Measurements from ENCODE around the gene SPPL2A. TPM values are rescaled to one million over a fixed set of nuclear protein-coding genes. Genes with fewer than 3 reads are reported as not detected.

SPPL2A gene
- total and polyA plus RNA-seq, 10 of the 15 experiments (the other 5 are each of a cell fraction or from before 2014, with no cell fraction given), result 11.3 to 83.8 (median 44.0) TPM

DNA sequence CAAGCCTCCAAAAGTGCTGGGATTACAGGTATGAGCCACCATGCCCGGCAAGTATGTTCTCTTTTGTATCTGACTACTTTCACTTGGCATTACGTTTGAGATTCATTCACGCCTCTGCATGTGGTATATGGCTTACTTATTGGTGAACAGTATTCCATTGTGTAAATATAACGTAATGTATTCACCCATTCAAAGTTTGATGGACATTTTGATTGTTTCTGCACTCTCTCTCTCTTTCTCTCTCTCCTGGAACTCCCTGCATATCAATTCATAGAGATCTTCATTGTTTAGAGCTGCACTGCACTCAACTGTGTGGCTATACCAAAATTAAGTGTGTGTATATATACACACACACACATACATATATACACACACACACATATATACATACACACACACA, 30.4 kb downstream of the SPPL2A start (continued):
- TF ChIP-seq, protein P1, sequence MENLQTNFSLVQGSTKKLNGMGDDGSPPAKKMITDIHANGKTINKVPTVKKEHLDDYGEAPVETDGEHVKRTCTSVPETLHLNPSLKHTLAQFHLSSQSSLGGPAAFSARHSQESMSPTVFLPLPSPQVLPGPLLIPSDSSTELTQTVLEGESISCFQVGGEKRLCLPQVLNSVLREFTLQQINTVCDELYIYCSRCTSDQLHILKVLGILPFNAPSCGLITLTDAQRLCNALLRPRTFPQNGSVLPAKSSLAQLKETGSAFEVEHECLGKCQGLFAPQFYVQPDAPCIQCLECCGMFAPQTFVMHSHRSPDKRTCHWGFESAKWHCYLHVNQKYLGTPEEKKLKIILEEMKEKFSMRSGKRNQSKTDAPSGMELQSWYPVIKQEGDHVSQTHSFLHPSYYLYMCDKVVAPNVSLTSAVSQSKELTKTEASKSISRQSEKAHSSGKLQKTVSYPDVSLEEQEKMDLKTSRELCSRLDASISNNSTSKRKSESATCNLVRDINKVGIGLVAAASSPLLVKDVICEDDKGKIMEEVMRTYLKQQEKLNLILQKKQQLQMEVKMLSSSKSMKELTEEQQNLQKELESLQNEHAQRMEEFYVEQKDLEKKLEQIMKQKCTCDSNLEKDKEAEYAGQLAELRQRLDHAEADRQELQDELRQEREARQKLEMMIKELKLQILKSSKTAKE (IDR thresholded peaks at IDR 0.05; ENCODE audit: low read depth, poor library complexity, severe bottlenecking), result no peak
- TF ChIP-seq, protein P2, sequence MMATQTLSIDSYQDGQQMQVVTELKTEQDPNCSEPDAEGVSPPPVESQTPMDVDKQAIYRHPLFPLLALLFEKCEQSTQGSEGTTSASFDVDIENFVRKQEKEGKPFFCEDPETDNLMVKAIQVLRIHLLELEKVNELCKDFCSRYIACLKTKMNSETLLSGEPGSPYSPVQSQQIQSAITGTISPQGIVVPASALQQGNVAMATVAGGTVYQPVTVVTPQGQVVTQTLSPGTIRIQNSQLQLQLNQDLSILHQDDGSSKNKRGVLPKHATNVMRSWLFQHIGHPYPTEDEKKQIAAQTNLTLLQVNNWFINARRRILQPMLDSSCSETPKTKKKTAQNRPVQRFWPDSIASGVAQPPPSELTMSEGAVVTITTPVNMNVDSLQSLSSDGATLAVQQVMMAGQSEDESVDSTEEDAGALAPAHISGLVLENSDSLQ (IDR thresholded peaks at IDR 0.05), result no peak
- TF ChIP-seq, protein P3, sequence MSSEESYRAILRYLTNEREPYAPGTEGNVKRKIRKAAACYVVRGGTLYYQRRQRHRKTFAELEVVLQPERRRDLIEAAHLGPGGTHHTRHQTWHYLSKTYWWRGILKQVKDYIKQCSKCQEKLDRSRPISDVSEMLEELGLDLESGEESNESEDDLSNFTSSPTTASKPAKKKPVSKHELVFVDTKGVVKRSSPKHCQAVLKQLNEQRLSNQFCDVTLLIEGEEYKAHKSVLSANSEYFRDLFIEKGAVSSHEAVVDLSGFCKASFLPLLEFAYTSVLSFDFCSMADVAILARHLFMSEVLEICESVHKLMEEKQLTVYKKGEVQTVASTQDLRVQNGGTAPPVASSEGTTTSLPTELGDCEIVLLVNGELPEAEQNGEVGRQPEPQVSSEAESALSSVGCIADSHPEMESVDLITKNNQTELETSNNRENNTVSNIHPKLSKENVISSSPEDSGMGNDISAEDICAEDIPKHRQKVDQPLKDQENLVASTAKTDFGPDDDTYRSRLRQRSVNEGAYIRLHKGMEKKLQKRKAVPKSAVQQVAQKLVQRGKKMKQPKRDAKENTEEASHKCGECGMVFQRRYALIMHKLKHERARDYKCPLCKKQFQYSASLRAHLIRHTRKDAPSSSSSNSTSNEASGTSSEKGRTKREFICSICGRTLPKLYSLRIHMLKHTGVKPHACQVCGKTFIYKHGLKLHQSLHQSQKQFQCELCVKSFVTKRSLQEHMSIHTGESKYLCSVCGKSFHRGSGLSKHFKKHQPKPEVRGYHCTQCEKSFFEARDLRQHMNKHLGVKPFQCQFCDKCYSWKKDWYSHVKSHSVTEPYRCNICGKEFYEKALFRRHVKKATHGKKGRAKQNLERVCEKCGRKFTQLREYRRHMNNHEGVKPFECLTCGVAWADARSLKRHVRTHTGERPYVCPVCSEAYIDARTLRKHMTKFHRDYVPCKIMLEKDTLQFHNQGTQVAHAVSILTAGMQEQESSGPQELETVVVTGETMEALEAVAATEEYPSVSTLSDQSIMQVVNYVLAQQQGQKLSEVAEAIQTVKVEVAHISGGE (CRISPR knock-in tag; IDR thresholded peaks at IDR 0.05), result no peak
- no peak for TF ChIP-seq SMARCA5 (IDR thresholded peaks at IDR 0.05)
- TF ChIP-seq, protein P4, sequence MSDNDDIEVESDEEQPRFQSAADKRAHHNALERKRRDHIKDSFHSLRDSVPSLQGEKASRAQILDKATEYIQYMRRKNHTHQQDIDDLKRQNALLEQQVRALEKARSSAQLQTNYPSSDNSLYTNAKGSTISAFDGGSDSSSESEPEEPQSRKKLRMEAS (IDR thresholded peaks at IDR 0.05; ENCODE audit: low read depth, low read length), result no peak

All from GM12878 (cell line).